ENCODE measurements around the gene TAGLN3.

Gene TAGLN3

DNA sequence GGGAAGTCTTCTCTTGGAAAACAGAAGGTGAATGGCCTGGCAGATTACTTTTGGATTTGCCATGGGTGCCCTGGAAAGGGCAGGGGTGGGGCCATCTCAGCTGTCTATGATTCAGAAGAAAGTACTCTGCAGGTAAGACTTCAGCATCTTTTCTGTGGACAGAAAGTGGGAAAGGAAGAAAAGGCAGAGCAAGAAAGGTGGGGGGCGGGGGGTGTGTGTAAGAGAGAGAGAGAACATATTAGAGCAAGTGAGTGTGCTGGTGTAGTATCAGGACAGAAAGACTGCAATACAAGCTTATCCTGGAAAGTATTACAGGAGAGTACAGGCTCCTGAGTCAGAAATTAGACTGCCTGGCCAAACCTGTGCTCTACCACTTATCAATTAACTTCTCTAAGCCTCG is 5.5 kb downstream of the TAGLN3 start:
- H3K4me3 ChIP-seq (ENCODE audit: low read length): no peak overlapping the region
- no peaks in the 10 kb centered on the region for H3K79me2 ChIP-seq (ENCODE audit: low read length)
- TF ChIP-seq EZH2phosphoT487 (IDR thresholded peaks at IDR 0.05; ENCODE audit: low read depth): no peak
- TF ChIP-seq, protein P1, sequence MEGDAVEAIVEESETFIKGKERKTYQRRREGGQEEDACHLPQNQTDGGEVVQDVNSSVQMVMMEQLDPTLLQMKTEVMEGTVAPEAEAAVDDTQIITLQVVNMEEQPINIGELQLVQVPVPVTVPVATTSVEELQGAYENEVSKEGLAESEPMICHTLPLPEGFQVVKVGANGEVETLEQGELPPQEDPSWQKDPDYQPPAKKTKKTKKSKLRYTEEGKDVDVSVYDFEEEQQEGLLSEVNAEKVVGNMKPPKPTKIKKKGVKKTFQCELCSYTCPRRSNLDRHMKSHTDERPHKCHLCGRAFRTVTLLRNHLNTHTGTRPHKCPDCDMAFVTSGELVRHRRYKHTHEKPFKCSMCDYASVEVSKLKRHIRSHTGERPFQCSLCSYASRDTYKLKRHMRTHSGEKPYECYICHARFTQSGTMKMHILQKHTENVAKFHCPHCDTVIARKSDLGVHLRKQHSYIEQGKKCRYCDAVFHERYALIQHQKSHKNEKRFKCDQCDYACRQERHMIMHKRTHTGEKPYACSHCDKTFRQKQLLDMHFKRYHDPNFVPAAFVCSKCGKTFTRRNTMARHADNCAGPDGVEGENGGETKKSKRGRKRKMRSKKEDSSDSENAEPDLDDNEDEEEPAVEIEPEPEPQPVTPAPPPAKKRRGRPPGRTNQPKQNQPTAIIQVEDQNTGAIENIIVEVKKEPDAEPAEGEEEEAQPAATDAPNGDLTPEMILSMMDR (IDR thresholded peaks at IDR 0.05; ENCODE audit: low read depth, low read length): no peak
- H3K4me1 ChIP-seq (ENCODE audit: low read length): peaks cover 8% of the 10 kb centered on the region
- H3K4me2 ChIP-seq (ENCODE audit: low read length): no peak overlapping the region
- H3K9ac ChIP-seq (ENCODE audit: low read length): no peak overlapping the region
- H3K36me3 ChIP-seq (replicated peaks; ENCODE audit: low read depth, low read length): no peaks in the 10 kb centered on the region
- no peak overlapping the region for H3K27ac ChIP-seq (ENCODE audit: low read length)
- no peaks in the 10 kb centered on the region for H4K20me1 ChIP-seq (ENCODE audit: insufficient read depth, low read length)
- H2AFZ ChIP-seq (ENCODE audit: low read depth, low read length): no peak overlapping the region
- H3K27me3 ChIP-seq (ENCODE audit: low read depth, low read length): peaks cover 7% of the 10 kb centered on the region; the same call in 1 of the 2 replicates
- H3K9me3 ChIP-seq (ENCODE audit: insufficient read depth, low read length): no peaks in the 10 kb centered on the region

DNA sequence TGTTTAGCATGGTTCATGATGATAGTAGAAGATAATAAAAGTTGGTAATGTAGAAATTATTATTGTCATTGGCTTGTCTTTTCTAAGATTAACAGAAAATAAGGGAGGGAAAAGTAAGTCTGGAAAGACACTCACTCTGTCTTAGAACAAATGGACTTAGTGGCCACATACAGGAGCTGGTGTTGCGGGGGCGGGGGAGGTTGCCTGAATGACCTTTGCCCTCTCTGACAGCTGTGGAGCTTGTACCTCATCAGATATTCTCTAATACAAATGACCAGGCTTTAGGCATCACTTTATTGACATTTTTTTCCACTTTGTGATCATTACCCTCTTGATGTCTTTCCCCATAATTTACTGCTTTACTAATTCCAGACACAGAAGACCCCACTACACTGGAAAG is 5.9 kb downstream of the TAGLN3 start:
- H3K27ac ChIP-seq (ENCODE audit: low read length): no peak overlapping the region

DNA sequence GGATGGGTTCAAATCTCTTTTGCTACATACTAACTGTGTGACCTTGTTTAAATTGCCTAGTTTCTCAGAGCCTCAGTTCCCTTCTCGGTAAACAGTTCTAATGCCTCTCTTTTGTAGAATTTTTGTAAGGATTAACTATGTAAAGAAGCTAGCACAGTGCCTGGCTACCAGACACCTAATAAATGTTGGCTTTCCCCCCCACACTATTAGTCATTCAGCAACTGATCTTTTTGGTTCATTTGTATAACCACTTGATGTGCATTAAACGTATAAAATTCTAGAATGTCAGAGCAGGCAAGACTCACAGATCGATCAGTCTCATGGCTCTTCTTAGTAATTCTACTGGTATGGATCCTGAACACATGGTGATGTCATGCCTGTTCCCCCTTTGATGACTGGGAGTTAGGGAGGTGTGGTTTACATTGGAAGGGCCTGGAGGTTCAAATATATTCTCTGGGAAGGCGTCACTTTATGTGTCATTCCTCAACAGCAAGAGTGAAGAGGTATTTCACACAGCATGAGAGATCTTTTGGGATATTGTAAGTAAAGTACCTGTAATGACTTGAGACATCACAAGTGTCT is 6.5 kb downstream of the TAGLN3 start:
- no peak overlapping the region for H3K9ac ChIP-seq (ENCODE audit: low read length)
- H3K36me3 ChIP-seq (replicated peaks; ENCODE audit: low read depth, low read length): no peaks in the 10 kb centered on the region
- H3K79me2 ChIP-seq (ENCODE audit: low read length): no peaks in the 10 kb centered on the region
- H3K9me3 ChIP-seq (ENCODE audit: insufficient read depth, low read length): no peaks in the 10 kb centered on the region
- H2AFZ ChIP-seq (ENCODE audit: low read depth, low read length): peak overlapping the region; percentile 72; the same call in 1 of the 2 replicates
- no peak overlapping the region for H3K27ac ChIP-seq (ENCODE audit: low read length)
- no peaks in the 10 kb centered on the region for H4K20me1 ChIP-seq (ENCODE audit: insufficient read depth, low read length)
- H3K27me3 ChIP-seq (ENCODE audit: low read depth, low read length): no peaks in the 10 kb centered on the region
- TF ChIP-seq, protein P1 (IDR thresholded peaks at IDR 0.05; ENCODE audit: low read depth, low read length): no peak
- no peak for TF ChIP-seq EZH2phosphoT487 (IDR thresholded peaks at IDR 0.05; ENCODE audit: low read depth)
- no peak overlapping the region for H3K4me3 ChIP-seq (ENCODE audit: low read length)
- peaks cover 6% of the 10 kb centered on the region for H3K4me1 ChIP-seq (ENCODE audit: low read length)
- peak overlapping the region; percentile 41 for H3K4me2 ChIP-seq (ENCODE audit: low read length)

More for the DNA sequence above, 5.9 kb downstream of the TAGLN3 start:
- Histone ChIP-seq H3K4me1 (ENCODE audit: low read length) (peaks cover 6% of the 10 kb centered on the region), H2AFZ (ENCODE audit: low read depth, low read length) (no peak overlapping the region), H3K4me3 (ENCODE audit: low read length) (no peak overlapping the region), H3K9me3 (ENCODE audit: insufficient read depth, low read length) (no peaks in the 10 kb centered on the region), H3K36me3 (replicated peaks; ENCODE audit: low read depth, low read length) (no peaks in the 10 kb centered on the region), H3K9ac (ENCODE audit: low read length) (no peak overlapping the region), H4K20me1 (ENCODE audit: insufficient read depth, low read length) (no peaks in the 10 kb centered on the region), H3K27me3 (ENCODE audit: low read depth, low read length) (peaks cover 3% of the 10 kb centered on the region; the same call in 1 of the 2 replicates), H3K79me2 (ENCODE audit: low read length) (no peaks in the 10 kb centered on the region), H3K4me2 (ENCODE audit: low read length) (no peak overlapping the region; the same call in 1 of the 2 replicates)
- TF ChIP-seq, protein P1 (IDR thresholded peaks at IDR 0.05; ENCODE audit: low read depth, low read length): no peak

DNA sequence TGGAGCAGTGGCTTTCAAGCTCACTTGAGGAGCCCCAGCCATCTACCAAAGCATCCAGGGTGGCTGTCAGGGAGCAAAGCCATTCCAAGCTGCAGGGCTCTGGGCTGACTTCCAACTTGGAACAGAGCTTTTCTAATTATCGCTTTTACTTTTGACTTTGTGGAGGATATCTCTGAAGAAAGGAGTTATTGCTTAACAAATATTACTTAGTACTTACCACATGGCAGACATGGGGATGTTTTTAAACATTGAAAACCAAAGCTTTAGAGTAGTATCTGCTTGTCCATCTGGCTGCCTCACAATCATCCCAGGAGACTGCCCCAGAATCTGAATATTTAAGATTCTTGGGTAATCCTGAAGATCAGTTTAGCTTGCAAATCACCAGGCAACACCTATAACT is 8.9 kb downstream of the TAGLN3 start:
- H3K4me1 ChIP-seq (ENCODE audit: low read length): peaks cover 6% of the 10 kb centered on the region
- H3K27ac ChIP-seq (ENCODE audit: low read length): no peak overlapping the region
- H2AFZ ChIP-seq (ENCODE audit: low read depth, low read length): no peak overlapping the region
- no peaks in the 10 kb centered on the region for H4K20me1 ChIP-seq (ENCODE audit: insufficient read depth, low read length)
- H3K79me2 ChIP-seq (ENCODE audit: low read length): no peaks in the 10 kb centered on the region
- no peaks in the 10 kb centered on the region for H3K9me3 ChIP-seq (ENCODE audit: insufficient read depth, low read length)
- H3K4me2 ChIP-seq (ENCODE audit: low read length): no peak overlapping the region
- H3K27me3 ChIP-seq (ENCODE audit: low read depth, low read length): no peaks in the 10 kb centered on the region
- TF ChIP-seq EZH2phosphoT487 (IDR thresholded peaks at IDR 0.05; ENCODE audit: low read depth): no peak
- TF ChIP-seq, protein P1 (IDR thresholded peaks at IDR 0.05; ENCODE audit: low read depth, low read length): no peak
- H3K36me3 ChIP-seq (replicated peaks; ENCODE audit: low read depth, low read length): no peaks in the 10 kb centered on the region
- H3K9ac ChIP-seq (ENCODE audit: low read length): no peak overlapping the region
- no peak overlapping the region for H3K4me3 ChIP-seq (ENCODE audit: low read length)

Data from OCI-LY3 (cell line).